ENCODE measurements around the gene LTF. TPM values are rescaled to one million over a fixed set of nuclear protein-coding genes. Genes with fewer than 3 reads are reported as not detected.
A peak's percentile ranks its signal among the peaks of the same experiment; 100 is the strongest.

The LTF gene
- total and polyA plus RNA-seq, 10 of the 15 experiments (the other 5 are each of a cell fraction or from before 2014, with no cell fraction given) = 0.03 to 0.31 TPM; not detected in 8

DNA sequence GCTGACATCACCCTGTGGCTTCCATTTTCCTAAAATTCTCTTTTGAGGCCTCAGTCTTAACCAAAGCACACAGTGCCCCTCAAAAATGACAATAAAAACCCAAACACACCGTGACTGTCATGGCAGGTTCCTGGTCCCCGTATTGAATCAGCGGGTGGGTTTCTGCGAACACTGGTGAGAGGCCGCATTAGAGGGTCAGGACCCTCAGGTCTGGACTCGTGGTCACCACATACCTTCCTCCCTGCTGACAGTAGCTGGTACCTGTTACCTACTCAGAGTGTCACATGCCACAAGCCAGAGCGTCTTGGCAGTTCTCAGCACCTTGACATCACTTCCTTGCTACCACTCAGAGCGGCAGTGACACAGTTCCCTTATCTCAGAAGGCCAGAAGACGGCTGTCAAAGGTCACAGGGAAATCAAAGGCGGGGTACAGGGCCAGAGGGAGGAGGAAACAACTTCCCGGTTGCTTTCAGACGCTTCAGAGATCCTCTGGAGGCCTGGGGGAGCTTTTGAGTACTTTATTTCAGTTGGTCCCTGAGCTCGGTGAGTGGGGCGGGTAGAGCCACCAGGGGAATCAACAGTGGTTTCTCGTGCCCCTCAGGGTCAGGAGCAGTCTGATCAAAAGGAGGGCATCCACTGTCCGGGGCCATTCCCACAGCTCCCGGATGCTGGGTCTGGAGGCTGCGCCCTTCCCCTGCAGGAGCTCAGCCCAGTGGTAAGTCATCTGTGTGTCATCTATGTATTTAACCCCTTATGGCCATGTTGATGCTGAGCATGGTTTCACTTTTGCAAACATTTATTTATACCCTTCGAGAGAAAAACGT lies 57.7 kb downstream of the LTF start, which contains the start of the genes CCR5AS and CCRL2 (continued):
- TF ChIP-seq, protein P1, sequence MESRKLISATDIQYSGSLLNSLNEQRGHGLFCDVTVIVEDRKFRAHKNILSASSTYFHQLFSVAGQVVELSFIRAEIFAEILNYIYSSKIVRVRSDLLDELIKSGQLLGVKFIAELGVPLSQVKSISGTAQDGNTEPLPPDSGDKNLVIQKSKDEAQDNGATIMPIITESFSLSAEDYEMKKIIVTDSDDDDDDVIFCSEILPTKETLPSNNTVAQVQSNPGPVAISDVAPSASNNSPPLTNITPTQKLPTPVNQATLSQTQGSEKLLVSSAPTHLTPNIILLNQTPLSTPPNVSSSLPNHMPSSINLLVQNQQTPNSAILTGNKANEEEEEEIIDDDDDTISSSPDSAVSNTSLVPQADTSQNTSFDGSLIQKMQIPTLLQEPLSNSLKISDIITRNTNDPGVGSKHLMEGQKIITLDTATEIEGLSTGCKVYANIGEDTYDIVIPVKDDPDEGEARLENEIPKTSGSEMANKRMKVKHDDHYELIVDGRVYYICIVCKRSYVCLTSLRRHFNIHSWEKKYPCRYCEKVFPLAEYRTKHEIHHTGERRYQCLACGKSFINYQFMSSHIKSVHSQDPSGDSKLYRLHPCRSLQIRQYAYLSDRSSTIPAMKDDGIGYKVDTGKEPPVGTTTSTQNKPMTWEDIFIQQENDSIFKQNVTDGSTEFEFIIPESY (IDR thresholded peaks at IDR 0.05) = no peak
- TF ChIP-seq SUPT20H (IDR thresholded peaks at IDR 0.05; ENCODE audit: borderline replicate concordance, control insufficient read depth, low read depth, low read length) (no peak), EZH2 (IDR thresholded peaks at IDR 0.05; ENCODE audit: borderline replicate concordance, control insufficient read depth, low read depth, low read length) (no peak), CREB1 (IDR thresholded peaks at IDR 0.05; ENCODE audit: low read depth) (peak; percentile 82), JUND (IDR thresholded peaks at IDR 0.05; ENCODE audit: low read depth, low read length) (no peak), PML (IDR thresholded peaks at IDR 0.05; ENCODE audit: low read length) (no peak), POLR2A (IDR thresholded peaks at IDR 0.05; ENCODE audit: low read depth, low read length) (peak; percentile 39; the same call in 1 of the 2 replicates), IRF4 (IDR thresholded peaks at IDR 0.05; ENCODE audit: low read depth, low read length) (peak; percentile 41; the same call in 1 of the 2 replicates), RB1 (IDR thresholded peaks at IDR 0.05; ENCODE audit: borderline replicate concordance) (no peak), ZNF622 (IDR thresholded peaks at IDR 0.05) (no peak), SPI1 (IDR thresholded peaks at IDR 0.05; ENCODE audit: borderline replicate concordance, insufficient read depth, low read depth, low read length) (peak; percentile 30; the same call in 1 of the 2 replicates), NR2C1 (IDR thresholded peaks at IDR 0.05) (0 out of 2 replicates have a peak, but pooled peaks have one; percentile 17), BRCA1 (IDR thresholded peaks at IDR 0.05; ENCODE audit: low read depth, low read length) (no peak), CBX3 (IDR thresholded peaks at IDR 0.05; ENCODE audit: borderline replicate concordance, low read depth) (no peak)

Data from GM12878 (cell line).